HG03280 (cell line): ENCODE measurements around the gene GLRA3.

ENCODE experiments used
- ATAC-seq: cut with Tn5 transposase; IDR thresholded peaks from one replicate; pipeline ENCODE4 v1.9.1; 2021; ENCODE audit warnings: mild to moderate bottlenecking, moderate library complexity; ENCODE audit not compliant: unreplicated experiment

Gene GLRA3

GRCh38 chr4:174607792-174608191 lies 221.3 kb downstream of the GLRA3 start:
- no peak for ATAC-seq

GRCh38 chr4:174604198-174604597 lies 224.8 kb downstream of the GLRA3 start:
- ATAC-seq, result no peak

- no peak for ATAC-seq
Observed at GRCh38 chr4:174600391-174600790, 228.7 kb downstream of the GLRA3 start.

GRCh38 chr4:174598800-174599199 lies 230.2 kb downstream of the GLRA3 start:
- no peak for ATAC-seq

GRCh38 chr4:174596513-174596912 lies 232.5 kb downstream of the GLRA3 start:
- ATAC-seq, result no peak

GRCh38 chr4:174595141-174595929 lies 233.7 kb downstream of the GLRA3 start:
- ATAC-seq, result no peak

GRCh38 chr4:174593701-174594100 lies 235.3 kb downstream of the GLRA3 start:
- no peak for ATAC-seq

- ATAC-seq, result no peak
Observed at GRCh38 chr4:174592985-174593335, 236.1 kb downstream of the GLRA3 start.

- no peak for ATAC-seq
Observed at GRCh38 chr4:174592256-174592984, 236.6 kb downstream of the GLRA3 start.

- no peak for ATAC-seq
Observed at GRCh38 chr4:174591243-174592021, 237.6 kb downstream of the GLRA3 start.

GRCh38 chr4:174590336-174590735 lies 238.7 kb downstream of the GLRA3 start:
- no peak for ATAC-seq
